GM20000 (cell line): Measurements from ENCODE around the gene SIAH3.

ENCODE experiments used
- DNase-seq: peaks from one replicate; pipeline ENCODE4 v3.0.0; 2012; ENCODE audit warnings: low spot score
- TF ChIP-seq, protein P1 (sequence below): IDR thresholded peaks from 2 replicates; pipeline ENCODE4 v1.5.1; 2012; ENCODE audit warnings: mild to moderate bottlenecking, control low read depth; ENCODE audit errors: extremely low read depth, missing control alignments

The SIAH3 gene, protein sequence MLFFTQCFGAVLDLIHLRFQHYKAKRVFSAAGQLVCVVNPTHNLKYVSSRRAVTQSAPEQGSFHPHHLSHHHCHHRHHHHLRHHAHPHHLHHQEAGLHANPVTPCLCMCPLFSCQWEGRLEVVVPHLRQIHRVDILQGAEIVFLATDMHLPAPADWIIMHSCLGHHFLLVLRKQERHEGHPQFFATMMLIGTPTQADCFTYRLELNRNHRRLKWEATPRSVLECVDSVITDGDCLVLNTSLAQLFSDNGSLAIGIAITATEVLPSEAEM

DNA sequence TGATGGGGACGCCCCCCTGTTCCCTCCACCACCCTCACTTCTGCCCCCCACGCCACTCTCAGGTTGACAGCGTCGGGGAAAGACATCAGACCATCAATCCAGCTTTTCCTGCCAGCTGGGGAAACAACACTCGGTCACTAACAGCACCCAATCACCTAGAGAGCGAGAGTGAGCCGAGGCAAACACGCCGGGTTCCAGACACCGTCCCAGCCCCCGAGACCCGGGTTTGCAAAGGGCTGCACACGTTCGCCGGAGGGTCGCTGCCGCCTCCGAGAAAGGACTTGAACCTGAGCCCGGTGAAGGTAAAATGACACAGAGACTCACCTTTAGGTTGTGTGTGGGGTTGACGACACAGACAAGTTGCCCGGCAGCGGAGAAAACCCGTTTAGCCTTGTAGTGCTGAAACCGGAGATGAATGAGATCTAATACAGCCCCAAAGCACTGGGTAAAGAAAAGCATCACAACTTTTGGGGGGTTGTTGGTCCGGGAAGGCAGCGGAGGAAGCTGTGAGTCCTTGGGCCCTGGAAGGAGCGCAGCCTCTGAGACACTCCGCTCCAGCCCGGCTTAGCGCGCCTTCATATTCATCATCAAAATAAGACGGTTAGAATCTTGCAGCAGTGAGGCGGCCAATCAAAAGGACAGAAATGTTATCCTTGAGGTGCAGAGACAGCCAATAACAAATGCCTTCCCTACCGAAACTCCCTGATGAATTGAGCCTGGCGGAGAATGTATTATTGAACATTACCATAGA lies at the start of gene SIAH3:
TSS of gene SIAH3 (minus strand) at position 583 of the 751 bp plus-strand sequence. CDS start at position 459, 124 bp downstream.
- no peak for DNase-seq
- TF ChIP-seq, protein P1, sequence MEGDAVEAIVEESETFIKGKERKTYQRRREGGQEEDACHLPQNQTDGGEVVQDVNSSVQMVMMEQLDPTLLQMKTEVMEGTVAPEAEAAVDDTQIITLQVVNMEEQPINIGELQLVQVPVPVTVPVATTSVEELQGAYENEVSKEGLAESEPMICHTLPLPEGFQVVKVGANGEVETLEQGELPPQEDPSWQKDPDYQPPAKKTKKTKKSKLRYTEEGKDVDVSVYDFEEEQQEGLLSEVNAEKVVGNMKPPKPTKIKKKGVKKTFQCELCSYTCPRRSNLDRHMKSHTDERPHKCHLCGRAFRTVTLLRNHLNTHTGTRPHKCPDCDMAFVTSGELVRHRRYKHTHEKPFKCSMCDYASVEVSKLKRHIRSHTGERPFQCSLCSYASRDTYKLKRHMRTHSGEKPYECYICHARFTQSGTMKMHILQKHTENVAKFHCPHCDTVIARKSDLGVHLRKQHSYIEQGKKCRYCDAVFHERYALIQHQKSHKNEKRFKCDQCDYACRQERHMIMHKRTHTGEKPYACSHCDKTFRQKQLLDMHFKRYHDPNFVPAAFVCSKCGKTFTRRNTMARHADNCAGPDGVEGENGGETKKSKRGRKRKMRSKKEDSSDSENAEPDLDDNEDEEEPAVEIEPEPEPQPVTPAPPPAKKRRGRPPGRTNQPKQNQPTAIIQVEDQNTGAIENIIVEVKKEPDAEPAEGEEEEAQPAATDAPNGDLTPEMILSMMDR: no peak

DNA sequence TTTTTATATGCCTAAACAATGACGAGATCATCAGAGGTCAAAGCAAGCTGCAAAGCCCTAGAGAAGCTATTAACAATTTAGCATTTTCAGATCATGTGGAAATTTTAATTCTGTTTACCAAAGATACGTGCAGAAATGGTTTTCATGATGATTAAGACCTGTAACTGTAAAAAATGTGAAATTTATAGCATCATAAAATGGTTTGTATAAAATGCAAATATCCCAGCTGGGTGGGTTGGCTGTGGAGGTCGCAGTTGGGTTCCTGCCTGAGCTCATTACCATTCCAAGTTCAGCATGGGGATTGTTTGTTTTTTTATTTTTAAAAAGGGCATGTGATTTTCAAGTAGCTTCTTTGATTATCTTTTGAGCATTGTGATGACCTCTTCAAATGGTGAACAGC lies 47.9 kb upstream of the SIAH3 start:
- TF ChIP-seq, protein P1: no peak
- no peak for DNase-seq

DNA sequence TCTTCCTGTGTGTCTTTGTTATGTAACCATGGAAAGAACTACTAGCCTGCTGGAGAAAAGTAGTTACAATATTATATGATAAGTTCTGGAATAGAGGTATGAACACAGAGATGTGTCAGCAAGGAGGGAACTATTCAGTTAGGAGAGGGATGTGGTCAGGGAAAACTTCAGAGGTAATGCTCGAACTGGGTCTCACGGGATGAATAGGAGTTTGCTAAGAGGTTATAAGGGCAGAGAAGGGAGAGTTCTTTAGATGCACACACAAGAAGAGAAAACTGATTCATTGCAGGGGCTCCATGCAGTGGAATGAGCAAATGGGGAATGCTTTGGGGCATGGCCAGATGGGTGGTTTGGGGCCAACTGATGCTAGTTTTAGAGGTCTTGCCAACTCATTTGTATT lies 46.0 kb upstream of the SIAH3 start:
- no peak for DNase-seq
- TF ChIP-seq, protein P1: no peak

DNA sequence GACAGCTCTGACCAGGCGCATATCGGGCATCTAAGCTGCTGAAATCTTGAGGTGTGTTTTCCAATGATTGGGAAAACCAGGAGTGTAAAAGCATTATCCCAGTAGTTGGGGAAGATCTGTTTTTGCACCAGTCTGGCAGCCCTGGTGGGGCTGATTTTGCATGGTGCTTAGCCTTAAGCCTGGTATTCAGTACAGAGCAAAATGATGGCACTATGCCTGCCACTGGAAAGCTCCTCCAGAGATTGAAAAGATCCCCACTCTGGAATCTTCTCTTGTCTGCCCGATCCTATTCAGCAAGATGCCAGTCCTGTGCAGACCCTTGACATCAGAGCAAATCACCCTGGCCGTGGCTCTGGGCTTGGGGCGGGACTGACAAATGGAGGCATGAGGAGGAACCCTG lies 44.7 kb upstream of the SIAH3 start:
- no peak for DNase-seq
- TF ChIP-seq, protein P1: no peak

DNA sequence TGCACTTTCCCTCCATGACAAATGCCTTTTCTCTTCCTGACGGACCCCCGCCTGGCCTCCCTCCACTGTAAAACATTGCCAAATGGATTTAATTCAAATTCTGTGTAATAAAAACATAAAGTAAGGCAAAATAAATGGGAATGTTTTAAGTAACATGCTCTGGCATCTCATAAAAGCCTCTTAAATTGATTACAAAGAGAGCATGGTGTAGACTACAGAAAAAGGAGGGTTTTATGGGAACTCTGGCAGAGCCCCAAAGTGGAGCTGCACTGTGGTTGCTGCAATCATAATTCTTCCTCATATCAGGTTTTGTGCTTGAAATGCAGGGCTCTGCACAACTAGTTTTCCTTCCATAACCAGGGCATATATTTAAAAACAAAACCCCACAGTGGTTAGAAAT lies 44.3 kb upstream of the SIAH3 start:
- TF ChIP-seq, protein P1: no peak
- DNase-seq: no peak

DNA sequence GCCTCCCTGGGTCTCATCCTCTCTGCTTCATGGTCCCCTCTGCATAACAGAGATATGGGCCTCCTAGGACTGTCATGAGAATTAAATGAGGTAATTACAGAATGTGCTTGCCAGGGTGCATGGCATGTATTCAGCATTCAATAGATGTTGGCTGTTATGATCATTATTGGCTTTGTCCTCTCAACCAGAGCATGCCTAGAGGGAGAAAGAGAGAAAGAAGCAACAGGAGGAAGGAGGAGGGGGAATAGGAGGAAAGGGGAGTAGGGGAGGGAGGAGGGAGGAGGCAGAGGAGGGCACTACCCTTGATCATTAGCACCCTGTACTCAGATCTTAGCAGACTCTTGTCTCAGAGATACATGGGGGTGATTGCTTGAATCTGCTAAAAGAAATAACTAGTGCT lies 41.0 kb upstream of the SIAH3 start:
- TF ChIP-seq, protein P1: no peak
- no peak for DNase-seq

DNA sequence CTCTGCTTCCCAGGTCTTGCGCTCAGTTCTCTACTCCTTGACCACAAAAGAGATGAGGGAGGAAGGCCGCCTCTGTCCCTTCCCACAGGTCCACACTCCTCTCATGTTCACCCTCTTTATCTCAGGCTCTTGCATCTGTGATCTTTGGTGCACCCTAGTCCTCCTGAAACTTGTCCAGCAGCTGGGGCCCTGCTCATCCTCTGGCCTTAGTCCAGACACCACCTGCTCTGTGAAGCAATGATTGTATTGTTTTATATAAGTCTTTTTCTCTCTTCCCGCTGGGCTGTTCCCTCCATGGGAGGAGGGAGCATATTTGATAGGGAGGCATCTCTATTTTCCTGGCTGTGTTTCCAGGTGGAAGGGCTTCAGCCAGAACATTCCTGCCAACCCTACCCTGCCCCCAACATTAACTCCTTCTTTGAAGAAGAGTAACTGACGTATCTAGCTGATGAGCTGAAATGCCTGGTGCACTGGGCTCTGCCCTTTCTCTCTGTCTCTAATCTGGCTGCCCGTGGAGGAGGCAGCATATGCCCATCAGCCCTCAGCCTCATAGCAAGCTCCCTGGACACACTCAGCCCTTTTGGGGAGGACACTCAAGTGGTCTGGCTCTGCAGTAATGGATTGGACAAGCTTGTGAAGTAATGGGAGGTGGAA lies 38.2 kb upstream of the SIAH3 start:
- TF ChIP-seq, protein P1: no peak
- DNase-seq: no peak
